Fibroblast of mammary gland (primary cell): ENCODE measurements around the gene ACOT13.
"Not testable (repeated sequence)": the region's sequence is repeated elsewhere in the genome, so short reads cannot be mapped to it uniquely, and the experiment has no call there.

Experiments
- DNase-seq: peaks from one replicate; pipeline ENCODE4 v3.0.0-alpha.2; 2010; ENCODE audit warnings: low read depth
- H3K4me3 ChIP-seq: 2 replicates; pipeline ENCODE4 v1.5.1; 2011; ENCODE audit warnings: low read depth, mild to moderate bottlenecking, low read length, moderate library complexity; ENCODE audit not compliant: control insufficient read depth
- CTCF ChIP-seq: conservative IDR thresholded peaks from 2 replicates; pipeline ENCODE4 v1.5.1; 2011; ENCODE audit warnings: low read depth, low read length, inconsistent platforms; ENCODE audit not compliant: control insufficient read depth, insufficient read depth

ACOT13 gene

GRCh38 chr6:24719125-24719971 is 52.5 kb downstream of the ACOT13 start, which contains the start of gene C6orf62:
TSS of gene C6orf62 (minus strand) at chr6:24719154. CDS start at chr6:24718668, 486 bp downstream.
- no peak for TF ChIP-seq CTCF
- H3K4me3 ChIP-seq: peak within 1 kb of the TSS; percentile 82
- peak; percentile 49 for DNase-seq

DNA sequence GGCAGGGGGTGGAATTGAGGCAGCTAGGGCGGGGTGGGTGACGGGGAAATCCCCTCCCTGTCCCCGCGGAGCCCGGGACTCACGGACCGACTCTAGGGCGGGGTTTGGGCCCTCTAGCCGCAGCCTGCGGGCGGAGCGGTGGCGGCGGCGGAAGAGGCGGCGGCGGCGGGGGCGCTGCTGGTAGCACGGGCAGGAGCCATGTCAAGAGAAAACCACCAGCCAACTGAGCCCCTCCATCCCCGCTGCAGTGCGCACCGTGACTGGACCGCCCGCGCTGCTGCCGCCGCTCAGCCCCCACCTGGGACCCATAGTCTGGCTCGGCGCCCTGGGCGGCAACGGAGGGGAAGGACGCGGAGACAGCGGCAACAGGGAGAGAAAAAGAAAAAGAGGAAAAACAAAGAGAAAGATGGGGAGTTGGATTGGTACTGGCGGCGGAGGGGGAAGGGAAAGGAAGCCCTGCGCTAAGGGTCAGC is 53.3 kb downstream of the ACOT13 start:
- DNase-seq: peak; percentile 34
- H3K4me3 ChIP-seq: peak overlapping the region; percentile 82
- no peak for TF ChIP-seq CTCF

DNA sequence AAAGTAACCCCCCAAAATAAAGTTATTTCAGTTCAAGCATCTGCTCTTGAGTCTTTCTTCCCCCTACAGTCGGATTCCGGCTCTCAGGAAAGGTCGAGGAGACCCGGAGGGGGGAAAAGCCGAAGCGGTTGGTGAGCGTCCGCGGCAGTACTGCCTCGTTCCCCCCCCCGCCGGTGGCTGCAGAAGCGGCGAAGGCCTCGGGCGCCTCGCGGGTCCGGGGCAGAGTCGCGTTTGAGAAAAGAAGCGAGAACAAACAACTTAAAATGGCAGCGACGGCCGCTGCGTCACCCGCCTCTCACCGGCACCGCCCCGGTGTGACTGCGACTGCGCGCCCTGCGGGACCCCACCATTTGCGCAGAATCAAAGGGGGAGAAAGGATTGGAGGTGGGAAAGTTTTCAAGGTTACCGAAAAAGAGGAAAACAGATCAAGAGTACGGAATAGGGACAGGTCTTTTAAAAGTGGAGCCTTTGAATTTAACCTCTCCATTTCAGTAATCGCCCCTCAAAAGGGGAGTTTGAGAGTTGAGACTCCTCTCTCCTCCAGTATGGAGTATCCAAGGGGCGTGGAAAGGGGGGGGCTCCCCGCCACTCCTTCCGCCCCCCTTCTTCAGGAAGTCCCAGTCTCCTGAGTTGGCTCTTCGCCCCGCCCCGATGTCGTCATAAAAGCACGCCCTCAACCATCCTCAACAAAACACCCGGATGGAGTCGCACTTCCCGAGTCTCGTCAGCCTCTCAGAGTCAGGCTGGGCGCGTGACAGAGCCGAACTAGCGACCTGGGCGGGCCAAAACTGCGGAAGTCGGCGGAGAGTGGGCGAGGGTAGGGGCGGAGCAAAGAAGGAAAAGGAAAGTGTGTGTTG is 54.0 kb downstream of the ACOT13 start:
- peak overlapping the region; percentile 82 for H3K4me3 ChIP-seq
- no peak for TF ChIP-seq CTCF
- peak; percentile 100 for DNase-seq

GRCh38 chr6:24721461-24722215 is 54.8 kb downstream of the ACOT13 start:
- H3K4me3 ChIP-seq: peak overlapping the region; percentile 70
- no peak for TF ChIP-seq CTCF
- peak; percentile 57 for DNase-seq

- no peak for TF ChIP-seq CTCF
- H3K4me3 ChIP-seq: no peak overlapping the region
- DNase-seq: no peak
Measured at GRCh38 chr6:24723270-24723669, 56.4 kb downstream of the ACOT13 start.

DNA sequence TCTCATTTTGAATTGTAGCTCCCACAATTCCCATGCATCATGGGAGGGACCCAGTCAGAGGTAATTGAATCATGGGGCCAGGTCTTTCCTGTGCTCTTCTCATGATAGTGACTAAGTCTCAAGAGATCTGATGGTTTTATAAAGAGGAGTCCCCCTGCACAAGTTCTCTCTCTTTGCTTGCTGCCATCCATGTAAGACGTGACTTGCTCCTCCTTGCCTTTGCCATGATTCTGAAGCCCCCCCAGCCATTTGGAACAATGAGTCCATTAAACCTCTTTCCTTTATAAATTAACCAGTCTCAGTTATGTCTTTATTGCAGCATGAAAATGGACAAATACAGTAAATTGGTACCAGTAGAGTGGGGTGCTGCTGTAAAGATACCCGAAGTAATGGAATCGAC is 63.8 kb downstream of the ACOT13 start:
- not testable (repeated sequence) for DNase-seq, H3K4me3 ChIP-seq

DNA sequence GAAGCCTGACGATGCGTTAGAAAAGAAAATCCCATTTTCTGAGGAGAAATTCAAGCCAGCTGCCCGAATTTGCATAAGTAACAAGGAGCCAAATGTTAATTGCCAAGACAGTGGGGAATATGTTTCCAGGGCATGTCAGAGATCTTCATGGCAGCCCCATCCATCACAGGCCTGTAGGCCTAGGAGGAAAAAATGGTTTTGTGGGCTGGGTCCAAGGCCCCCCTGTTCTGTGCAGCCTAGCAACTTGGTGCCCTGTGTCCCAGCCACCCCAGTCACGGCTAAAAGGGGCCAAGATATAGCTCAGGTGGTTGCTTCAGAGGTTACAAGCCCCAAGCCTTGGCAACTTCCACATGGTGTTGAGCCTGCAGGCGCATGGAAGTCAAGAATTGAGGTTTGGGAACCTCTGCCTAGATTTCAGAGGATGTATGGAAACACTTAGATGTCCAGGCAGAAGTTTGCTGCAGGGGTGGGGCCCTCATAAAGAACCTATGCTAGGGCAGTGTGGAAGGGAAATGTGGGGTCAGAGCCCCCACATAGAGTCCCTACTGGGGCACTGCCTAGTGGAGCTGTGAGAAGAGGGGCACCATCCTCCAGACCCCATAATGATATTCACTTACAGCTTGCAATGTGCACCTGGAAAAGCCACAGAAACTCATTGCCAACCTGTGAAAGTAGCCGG is 64.7 kb downstream of the ACOT13 start:
- not testable (repeated sequence) for DNase-seq, H3K4me3 ChIP-seq
